ENCODE results near the gene DCAF4L1.

DNA sequence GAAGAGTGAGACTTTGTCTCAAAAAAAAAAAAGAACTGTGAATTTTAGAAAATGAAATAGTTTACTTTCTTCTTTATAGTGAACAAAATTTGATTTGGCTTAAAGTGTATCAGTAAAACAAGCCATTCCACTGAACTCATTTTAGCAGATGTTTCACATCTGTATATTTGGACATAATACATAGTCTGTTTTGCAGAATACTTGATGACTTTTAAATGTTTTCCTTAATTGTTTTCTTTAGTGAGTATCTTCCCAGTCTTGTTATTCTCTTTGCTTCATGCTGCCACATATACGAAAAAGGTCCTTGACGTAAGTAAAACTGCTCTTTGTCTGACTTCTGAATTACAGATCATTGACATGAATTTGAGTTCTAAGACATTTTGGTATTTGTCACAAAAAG lies 38.0 kb upstream of the DCAF4L1 start:
- TF ChIP-seq EZH2 (IDR thresholded peaks at IDR 0.05; ENCODE audit: borderline replicate concordance, low read depth, low read length, severe bottlenecking): no peak
- TF ChIP-seq, protein P1, sequence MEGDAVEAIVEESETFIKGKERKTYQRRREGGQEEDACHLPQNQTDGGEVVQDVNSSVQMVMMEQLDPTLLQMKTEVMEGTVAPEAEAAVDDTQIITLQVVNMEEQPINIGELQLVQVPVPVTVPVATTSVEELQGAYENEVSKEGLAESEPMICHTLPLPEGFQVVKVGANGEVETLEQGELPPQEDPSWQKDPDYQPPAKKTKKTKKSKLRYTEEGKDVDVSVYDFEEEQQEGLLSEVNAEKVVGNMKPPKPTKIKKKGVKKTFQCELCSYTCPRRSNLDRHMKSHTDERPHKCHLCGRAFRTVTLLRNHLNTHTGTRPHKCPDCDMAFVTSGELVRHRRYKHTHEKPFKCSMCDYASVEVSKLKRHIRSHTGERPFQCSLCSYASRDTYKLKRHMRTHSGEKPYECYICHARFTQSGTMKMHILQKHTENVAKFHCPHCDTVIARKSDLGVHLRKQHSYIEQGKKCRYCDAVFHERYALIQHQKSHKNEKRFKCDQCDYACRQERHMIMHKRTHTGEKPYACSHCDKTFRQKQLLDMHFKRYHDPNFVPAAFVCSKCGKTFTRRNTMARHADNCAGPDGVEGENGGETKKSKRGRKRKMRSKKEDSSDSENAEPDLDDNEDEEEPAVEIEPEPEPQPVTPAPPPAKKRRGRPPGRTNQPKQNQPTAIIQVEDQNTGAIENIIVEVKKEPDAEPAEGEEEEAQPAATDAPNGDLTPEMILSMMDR (IDR thresholded peaks at IDR 0.05; ENCODE audit: borderline replicate concordance, extremely low read depth, low read length, poor library complexity, severe bottlenecking): no peak

Data from DND-41 (cell line).